Activated T-cell treated with anti-CD3 and anti-CD28 coated beads for 4 hours (primary cell): Measurements from ENCODE around the gene ATXN10.
A peak's percentile ranks its signal among the peaks of the same experiment; 100 is the strongest.
"Not testable (repeated sequence)": the region's sequence is repeated elsewhere in the genome, so short reads cannot be mapped to it uniquely, and the experiment has no call there.

ENCODE experiments used
- DNase-seq: peaks from one replicate; pipeline ENCODE4 v3.0.0-alpha.2; 2020

Gene ATXN10

DNA sequence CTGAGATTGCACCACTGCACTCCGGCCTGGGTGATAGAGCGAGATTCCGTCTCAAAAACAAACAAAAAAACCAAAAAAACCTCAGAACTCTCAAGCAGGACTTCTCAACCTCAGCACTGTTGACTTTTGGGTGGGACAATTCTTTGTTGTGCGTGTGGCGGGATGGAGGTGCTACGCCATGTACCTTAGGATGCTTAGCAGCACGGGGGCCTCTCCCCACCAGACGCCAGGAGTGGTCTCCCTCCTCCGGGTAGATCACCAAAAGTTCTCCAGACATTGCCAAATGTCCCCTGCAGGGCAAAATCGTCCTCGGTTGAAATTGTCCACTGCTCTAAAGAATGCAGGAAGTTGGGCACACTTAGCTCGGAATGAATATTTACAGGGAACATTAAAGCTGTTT is 26.9 kb upstream of the ATXN10 start:
- no peak for DNase-seq

DNA sequence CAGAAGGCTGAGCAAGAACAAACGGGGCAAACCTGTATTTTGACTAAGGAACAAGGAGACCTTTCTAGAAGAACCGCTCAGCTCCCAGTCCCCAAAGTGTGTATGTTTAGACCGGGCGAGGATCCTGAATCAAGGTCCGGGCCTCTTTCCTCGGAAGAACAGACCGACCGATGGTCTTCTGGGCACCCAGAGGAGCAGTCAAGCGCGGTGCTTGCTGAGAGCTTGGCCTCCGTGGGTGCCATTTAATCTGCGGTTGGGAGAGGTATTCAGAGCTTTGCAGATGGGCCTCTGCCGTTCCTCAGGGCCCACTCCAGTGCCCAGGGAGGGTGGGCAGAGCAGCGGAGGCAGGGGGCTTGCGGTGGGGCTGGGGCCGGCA is 26.5 kb upstream of the ATXN10 start:
- no peak for DNase-seq

GRCh38 chr22:45645526-45646414 is 25.9 kb upstream of the ATXN10 start:
- peak; percentile 72 for DNase-seq

DNA sequence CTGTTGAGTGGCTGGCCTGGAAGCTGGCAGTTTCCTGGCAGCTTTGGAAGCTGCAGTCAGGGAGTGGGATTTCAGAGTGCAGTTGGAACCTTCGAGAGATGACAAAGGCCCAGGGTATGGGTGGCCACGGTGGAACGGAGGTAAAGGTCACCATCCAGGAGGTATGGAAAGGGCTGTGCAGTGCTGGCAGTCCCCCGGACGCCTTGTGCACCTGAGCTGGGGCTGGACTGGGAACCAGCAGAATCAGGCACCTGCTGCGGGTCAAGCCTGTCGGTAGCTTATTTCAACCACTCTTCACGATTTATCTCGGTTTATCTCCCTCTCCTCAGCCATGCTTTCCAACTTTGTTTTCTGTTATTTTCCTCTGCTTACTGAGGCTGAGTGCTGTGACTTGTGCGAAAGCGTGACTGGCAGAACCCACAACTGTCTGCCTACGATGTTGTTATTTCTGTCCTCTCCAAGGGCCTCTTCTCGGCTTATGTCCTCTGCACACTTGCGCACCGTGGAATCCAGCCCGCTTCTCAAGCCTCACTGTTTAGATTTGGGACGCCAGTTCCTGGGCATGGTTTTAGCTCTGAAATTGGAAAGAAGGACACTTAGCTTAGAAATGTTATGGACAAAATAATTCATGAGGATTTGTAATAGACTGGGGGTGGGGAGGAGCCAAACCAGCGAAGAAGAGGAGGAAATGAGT is 24.0 kb upstream of the ATXN10 start:
- DNase-seq: no peak

DNA sequence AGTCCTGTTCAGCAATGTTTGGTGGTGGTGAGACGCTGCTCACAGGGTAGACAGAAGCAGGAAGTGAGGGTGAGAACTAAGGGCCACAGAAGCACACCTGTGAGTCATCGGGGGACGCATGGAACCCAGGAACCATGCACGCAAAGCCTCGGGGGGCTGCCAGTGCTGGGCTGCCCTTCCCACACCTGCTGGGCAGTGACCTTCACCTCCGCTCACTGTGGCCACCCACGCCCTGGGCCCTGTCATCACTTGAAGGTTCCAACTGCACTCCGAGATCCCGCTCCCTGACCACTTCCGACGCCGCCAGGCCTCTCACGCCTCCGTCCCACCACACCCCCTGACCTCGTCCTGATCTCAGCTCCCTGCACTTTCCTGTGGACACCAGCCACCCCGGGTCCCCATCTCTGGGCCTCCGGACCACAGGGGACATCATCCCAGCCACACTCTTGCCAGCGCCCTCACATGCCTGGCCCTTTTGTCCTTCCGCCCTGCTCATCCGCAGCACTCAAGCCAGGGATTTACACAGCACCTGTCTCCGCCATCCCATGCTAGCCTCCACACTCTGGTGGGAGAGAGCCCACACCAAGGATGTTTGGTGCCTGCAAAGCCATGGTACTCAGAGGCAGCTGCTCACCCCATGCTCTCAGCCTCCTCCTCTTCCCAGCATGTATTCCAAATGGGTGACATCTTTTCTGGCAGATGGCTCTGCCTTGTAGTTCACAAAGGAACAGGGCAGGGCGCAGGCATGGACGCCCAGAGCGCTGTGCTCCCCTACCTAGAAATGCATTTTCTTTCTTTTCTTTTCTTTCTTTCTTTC is 23.1 kb upstream of the ATXN10 start:
- DNase-seq: no peak

DNA sequence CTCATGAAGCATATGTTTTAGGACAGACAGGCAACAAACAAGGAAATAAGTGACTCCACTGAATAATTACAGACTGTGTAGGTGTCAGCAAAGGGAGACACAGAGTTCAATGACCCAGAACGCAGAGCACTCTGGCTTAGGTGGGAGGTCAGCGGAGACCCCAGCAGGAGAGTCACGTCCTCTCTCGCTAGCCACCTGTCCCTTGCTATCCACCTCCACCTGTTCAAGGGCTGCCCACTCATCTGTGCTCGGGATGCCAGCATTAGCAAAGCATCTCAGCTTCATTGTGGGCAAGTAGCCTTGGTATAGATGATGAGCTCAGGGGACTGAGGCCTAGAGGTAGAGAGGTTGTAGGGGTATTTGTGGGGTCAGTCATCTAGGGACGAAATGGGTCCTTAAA is 21.8 kb upstream of the ATXN10 start:
- DNase-seq: no peak

- DNase-seq: no peak
These were observed 20.9 kb upstream of the ATXN10 start for GRCh38 chr22:45650721-45651120.

DNA sequence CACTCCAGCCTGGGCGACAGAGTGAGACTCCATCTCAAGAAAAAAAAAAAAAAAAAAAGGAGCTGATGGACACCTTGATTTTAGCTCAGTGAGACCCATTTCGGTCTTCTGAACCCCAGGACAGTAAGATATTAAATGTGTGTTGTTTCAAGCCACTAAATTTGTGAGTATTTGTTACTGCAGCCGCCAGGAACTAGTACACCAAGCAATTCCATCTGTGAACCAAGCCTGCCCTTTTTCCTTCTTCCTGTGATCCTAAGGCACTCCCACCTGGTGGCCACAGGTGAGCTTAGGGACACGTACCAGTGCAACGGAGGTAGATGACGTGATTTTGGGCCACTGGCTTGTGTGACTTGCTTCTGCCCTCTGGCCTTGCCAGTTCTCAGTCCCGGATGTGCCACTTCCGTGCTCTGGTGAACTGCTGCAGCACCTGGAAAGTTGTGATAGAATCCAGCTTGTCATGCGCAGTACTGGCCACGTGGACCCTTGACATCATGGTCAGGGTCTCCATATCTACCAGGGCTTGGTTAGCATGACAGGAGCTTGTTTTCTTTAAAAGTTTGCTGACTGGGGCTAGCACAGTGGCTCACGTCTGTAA is 19.6 kb upstream of the ATXN10 start:
- DNase-seq: no peak

GRCh38 chr22:45656577-45656976 is 15.1 kb upstream of the ATXN10 start:
- no peak for DNase-seq

DNA sequence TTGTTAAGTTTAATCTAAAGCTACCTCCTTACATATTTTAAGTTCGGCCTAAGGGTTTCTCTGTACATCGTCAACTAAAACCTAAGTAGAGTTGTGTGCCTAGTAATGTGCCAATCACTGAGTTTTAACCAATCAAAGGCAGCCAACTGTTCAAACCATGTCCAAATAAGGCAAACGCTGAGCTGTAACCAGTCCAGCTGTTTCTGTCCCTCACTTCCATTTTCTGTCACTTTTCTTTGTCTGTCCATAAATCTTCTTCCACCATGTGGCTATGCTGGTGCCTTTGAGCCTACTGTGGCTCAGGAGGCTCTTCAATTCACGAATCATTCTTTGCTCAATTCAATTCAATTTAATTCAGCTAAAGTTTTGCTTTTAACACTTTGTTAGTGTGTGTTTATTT is 13.9 kb upstream of the ATXN10 start:
- DNase-seq: no peak

DNA sequence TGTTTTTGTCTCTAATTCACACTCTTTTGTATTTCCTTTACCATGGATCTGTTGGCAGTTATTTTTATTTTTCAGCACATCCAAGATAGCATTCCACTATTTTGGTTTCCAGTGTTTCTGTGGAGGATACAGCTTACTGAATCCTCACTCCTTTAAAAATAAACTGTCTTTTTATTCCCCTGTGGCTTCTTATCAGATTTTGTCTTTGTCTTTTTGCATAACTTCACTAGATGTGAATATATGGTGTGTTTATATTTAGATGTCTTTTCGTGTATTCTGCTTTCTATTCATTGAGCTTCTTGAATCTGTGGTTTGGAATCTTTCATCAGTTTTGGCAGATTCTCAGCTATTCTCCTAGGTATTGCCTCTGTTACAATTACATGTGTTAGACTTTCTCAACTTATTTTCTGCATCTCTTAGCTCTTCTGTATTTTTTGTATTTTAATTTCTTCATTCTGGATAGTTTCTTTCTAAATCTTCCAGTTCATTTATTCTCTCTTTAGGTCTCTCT is 7.4 kb upstream of the ATXN10 start:
- no peak for DNase-seq

DNA sequence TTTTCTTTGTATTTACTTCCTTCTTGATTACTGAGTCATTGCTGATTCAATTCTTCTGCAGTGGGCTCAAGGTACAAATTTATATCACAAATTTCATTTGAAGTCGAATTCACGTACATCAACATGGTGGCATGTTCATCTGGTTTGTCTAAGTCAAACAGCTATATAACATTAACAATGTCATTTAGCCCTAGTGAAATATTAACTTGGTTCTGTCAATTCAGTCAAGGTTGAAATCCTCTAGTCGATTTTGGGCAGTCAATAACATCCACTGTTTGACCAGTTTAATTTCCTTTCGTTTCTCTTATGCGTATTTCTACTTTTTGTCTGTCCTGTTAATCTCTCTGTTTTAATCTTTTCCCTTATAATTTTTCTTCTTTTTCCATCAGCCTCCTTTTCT is 4.1 kb upstream of the ATXN10 start:
- no peak for DNase-seq

DNA sequence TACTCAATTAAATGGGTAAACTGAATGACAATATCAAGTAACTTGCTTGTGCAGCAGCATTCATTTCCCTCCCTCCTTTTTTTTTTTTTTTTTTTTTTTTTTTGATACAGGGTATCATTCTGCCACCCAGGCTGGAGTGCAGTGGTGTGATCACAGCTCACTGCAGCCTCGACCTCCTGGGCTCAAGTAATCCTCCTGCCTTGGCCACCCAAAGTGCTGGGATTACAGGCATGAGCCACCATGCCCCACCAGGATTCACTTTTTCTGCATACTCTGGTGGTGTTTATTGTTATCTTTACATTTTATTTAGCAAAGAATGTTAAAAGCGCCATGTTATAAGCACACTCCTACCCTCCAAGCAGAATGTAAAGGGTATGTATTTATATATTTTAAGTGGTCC is 1.3 kb upstream of the ATXN10 start:
- DNase-seq: not testable (repeated sequence)

GRCh38 chr22:45670981-45671782 is 452 bp upstream of the ATXN10 start:
- no peak for DNase-seq

DNA sequence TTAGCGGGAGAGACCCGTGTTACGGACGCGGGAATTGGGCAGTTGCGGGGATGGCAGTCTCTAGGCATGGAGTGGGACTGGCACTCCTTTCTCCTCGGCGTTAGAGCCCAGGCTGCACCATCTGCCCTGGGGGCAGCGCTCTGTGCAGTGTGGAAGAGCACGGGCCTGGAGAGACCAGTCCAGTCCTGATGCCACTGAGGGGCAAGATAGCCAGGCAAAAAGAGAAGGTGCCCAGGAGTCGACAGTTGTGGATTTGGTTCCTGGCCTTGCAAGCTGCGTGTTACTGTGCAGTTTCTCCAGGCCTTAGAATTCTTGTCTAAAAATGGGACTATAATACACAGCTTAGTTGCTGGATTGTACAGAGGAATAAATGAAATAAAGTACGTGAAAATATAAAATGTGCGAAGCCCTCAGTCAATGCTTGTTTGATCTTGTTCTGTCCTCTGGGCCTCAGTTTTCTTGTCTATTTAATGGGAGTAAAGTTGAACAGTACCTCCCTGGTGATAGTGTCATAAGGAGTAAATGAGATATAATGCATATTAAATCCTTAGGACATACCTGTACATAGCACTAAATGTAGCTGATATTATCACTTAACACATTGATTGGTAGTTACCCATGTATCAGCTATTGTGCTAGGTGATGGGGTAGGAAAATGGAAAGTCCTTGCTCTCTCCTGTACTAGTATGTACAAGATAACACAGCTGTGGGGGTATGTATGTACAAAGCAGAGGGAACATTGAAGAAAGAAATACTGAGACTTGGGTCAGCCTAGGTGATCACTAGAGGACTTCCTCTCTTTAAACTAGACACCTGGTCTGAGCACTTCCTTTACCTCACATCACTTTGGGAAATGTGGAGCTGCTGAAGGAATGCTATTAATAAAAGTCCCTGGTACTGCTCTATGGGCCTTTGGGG is 1.2 kb downstream of the ATXN10 start:
- no peak for DNase-seq

DNA sequence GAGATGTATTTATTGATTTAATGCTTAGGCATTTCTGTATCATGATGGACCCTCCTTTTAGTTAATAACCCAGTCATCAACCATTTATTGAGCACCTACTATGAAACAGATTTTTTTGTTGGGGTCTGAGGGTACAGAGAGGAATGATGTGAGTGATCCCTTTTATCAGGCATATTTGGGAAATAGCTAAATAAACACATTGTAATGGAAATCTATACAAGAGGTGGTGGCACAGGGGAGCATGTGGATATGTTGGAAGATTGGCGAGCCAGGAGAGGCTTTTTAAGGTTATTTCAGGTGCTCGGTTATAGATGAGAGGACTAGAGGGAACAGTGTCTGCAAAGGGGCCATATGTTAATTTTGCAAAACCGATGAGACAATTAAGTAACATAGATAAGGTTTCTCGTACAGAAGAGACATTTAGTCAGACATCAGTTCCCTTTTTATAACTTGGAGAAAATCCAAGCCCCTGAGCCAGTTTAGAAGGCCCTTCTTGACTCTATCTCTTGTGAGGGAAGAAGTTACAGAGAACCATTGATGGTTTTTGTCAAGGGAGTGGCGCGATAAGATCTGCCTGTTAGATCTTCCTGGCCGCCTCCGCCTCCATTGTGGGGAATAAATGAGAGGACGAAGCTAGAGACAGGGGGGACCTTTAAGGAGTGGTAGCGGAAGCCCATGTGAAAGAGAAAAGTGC is 2.0 kb downstream of the ATXN10 start:
- DNase-seq: no peak

DNA sequence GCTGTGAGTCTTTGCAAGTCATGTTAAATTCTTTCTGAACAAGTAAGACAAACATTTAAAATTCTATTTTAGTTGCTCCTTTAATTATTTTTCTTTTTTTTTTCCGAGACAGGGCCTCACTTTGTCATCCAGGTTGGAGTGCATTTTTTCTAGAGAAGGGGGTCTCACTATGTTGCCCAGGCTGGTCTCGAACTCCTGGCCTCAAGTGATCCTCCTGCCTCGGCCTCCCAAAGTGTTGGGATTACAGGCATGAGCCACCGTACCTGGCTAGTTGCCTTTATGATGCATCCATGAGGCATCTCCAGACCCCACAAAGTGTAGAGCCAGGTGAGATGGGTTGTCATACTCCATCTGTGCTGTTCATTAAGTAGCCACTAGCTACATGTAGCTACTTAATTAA is 4.4 kb downstream of the ATXN10 start:
- no peak for DNase-seq

- no peak for DNase-seq
These were observed 5.4 kb downstream of the ATXN10 start for GRCh38 chr22:45677063-45677462.

DNA sequence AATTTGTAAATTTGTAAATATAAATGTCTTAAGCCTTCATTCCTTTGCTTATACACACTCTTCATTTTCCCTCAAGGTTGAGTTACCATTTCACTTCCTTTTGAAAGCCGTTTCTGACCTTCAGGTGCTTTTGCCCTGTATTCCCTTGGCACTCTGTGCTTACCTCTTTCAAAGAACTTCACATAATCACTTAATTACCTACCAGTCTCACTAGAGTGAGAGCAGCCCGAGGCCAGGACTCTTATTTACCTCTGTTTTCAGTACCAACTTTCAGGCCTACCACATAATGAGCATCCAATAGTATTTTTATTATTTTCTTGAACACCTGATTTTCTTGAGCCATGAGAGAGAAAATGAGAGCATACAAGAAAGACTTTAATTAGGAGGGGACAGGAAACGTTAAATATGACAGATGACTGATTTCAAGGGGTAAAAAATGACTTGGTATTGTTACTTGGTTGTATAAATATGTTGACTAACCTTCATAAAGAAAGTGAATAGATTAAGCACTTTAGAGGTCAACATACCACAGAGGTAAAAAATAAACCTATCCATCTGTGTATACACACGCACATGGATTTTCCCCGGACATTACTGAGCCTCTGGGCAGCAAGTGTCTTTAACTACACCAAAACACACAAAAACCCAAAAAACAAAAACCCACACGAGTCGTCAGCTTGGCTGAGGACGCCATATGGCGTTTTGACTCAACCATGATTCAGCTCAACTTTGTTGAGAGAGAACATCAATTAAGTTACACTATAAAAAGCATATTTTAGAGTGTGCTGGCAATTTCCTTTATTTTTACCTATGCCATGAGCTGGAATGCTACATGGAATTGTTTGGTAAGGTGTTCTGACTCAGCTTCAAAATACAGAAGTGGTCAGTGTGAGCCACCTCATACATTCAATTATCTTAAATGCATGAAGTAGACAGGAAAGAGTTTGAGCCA is 7.6 kb downstream of the ATXN10 start:
- DNase-seq: no peak
